GM12878 (cell line): ENCODE measurements around the gene PDE6G.

Source experiments
- MXI1 ChIP-seq: fragments of 150-350 bp; IDR thresholded peaks from 2 replicates; pipeline ENCODE4 v1.6.1; 2011; ENCODE audit warnings: low read depth, mild to moderate bottlenecking, inconsistent platforms, low read length, improper control_type of control experiment
- SPI1 ChIP-seq: IDR thresholded peaks from 2 replicates; pipeline ENCODE4 v1.6.1; 2011; ENCODE audit warnings: low read depth, mild to moderate bottlenecking, low read length, moderate library complexity, borderline replicate concordance; ENCODE audit not compliant: insufficient read depth
- TAF1 ChIP-seq: IDR thresholded peaks from 2 replicates; pipeline ENCODE4 v1.6.1; 2011; ENCODE audit warnings: mild to moderate bottlenecking, low read depth, low read length, borderline replicate concordance

DNA sequence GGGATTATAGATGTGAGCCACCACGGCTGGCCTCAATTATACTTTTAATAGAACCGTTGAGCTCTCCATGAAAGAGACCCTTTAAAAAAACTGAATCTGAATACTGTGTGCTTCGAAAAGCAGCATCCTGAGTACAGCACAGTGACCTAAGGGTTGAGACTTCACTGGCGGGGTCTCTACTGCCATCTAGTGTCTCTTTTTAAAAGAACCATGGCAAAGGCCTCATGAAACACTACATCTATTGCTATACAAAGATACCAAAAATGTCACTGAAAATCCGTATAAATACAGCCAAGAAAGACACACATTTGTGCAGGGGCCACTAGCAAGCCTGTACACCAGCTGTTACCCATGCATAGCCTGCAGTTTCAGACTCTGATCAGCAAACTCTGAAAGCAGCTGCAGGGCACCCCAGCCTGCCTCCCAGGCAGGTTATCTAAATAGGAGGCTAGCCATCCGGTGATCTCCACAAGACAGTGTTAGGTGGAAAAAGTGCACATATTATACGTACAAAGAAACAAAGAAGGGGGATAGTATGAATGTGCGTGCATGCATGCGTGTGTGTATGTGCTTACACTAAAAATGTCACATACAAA lies 54.7 kb downstream of the PDE6G start:
- TF ChIP-seq MXI1, result no peak
- no peak for TF ChIP-seq SPI1
- no peak for TF ChIP-seq TAF1
